Activated CD4-positive, alpha-beta T cell treated with anti-CD3 and anti-CD28 coated beads, Interleukin-2, Interleukin-6, amounts not matched to agents 100 ng/mL and 50 ng/mL, durations not matched to agents 16 hours and 8 hours (primary cell): ENCODE results near the gene LIFR.
"Not testable (repeated sequence)": the region's sequence is repeated elsewhere in the genome, so short reads cannot be mapped to it uniquely, and the experiment has no call there.

ENCODE experiments used
- DNase-seq: peaks from one replicate; pipeline ENCODE4 v3.0.0-alpha.2; 2020

The LIFR gene

DNA sequence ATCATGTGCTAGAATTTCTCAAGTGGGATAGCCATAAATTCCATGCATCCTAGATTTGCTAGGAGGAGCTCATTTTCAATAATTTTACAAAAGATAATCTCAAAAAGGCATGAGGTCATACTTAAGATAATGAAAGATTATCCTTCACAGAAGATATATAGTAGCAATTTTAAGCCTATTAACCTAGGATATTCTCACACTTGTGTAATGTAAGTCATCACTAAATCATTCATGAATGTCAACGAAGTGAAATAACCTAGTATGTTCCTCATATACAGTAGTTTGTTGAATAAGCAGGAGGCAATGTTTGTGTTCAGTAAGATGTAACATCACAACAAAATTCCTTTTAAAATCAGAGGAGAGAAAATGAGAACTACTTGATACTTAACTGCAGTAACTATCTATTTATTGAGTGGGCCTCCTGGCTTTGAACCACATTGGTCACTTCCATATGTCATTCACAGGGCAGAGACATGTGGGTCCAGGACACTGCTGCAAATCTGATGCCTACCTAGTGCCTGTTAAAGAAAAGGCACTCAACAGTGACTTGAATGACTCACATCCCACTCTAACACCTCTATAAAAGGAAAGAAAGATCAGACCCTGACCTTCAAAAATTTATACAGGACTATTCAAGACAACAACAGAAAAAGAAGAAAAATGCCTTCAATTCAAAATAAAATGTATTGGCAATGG is 8.2 kb downstream of the LIFR start:
- no peak for DNase-seq

DNA sequence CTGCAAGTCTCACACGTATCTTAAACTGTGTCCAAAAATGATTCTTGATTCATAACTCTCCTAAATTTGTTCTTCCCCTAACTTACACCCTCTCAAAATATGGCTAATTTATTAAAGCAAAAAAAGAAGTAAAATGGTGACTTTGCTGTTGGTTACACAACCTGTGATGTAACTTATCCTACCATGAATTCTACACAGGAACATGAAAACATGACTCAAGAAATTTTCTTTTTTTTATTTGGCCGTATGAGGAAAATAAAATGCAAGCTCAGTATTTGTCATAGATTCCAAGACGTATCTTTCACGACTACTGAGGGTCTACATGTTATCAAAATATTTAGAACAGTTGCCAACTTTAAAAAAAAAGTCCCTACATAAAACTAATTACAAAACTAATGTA is 9.2 kb downstream of the LIFR start:
- no peak for DNase-seq

DNA sequence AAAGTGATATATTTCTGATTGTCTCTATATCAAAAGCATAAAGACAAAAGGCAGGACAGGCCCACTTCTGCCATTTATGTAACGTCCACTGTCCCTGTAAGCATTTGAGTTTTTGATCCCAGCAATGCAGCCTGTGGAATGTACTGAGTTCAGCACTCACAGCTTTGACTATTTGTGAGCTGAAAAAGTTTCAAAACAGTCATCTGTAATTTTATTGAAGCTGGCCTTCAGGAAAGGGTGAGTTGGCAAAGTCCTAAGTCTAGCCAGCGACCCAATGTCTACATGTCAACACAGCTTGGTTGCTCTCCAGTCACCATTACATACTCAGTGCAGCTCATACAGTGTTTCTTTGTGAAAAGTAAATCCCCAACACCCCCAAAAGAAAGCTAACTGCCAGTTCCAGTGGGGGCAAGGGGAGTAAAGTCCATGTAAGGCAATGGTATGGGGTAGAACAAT is 9.7 kb downstream of the LIFR start:
- DNase-seq: no peak

DNA sequence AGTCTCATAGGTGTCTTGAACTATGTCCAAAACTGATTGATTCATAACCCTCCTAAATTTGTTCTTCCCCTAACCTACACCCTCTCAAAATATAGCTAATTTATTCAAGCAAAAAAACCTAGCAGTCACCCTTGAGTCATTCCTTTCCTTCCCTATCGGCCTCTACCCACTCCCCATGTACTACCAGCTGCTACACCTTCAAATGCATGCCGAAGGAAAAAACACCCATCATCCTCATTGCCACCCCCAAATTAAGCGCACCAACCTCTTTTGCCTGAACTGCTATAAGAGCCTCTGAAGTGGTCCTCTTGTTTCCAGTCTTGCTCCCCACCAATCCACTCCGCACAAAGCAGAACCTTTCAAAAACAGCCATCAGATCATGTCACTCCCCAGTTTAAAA is 12.6 kb downstream of the LIFR start:
- no peak for DNase-seq

DNA sequence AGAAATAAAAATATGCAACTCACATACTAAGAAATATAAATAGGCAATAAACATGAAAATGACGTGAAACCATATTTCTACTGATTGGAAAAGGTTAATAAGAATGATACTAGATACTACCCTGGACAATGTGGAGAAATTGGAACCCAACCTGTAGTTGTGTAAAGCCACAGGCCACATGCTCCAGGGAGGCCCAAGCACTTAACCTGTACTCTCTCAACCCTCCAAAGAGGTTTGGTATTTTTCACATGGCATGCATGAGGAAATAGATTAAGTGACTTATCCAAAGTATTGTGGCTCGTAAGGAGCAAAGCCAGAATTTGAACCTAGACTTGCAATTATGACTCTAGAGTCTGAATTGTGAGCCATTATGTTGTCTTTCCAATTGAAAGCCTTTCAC is 13.4 kb downstream of the LIFR start:
- no peak for DNase-seq

- no peak for DNase-seq
These were observed 15.2 kb downstream of the LIFR start for GRCh38 chr5:38541174-38541725.

- DNase-seq: no peak
These were observed 16.1 kb downstream of the LIFR start for GRCh38 chr5:38540314-38540713.

- DNase-seq: no peak
These were observed 18.3 kb downstream of the LIFR start for GRCh38 chr5:38538161-38538560.

GRCh38 chr5:38537505-38537904 is 18.9 kb downstream of the LIFR start:
- DNase-seq: no peak

DNA sequence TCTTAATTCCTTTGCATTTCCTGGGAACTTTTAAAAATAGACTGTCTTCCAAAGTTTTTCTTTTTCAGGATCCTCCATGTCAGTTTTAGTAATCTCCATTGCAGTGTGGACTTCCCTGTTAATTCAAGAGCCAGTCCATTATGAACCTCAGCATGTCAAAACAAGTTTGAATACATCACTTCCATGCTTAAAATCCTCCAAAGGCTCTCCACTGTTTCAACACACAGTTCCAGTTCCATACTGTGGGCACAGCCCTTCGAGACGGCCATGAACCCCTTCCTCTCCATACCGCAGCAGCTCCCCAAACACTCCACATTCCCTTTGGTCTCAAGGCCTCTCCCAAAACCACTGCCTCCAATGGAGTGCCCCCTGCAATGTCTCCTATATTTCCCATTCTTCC is 19.5 kb downstream of the LIFR start:
- DNase-seq: no peak

DNA sequence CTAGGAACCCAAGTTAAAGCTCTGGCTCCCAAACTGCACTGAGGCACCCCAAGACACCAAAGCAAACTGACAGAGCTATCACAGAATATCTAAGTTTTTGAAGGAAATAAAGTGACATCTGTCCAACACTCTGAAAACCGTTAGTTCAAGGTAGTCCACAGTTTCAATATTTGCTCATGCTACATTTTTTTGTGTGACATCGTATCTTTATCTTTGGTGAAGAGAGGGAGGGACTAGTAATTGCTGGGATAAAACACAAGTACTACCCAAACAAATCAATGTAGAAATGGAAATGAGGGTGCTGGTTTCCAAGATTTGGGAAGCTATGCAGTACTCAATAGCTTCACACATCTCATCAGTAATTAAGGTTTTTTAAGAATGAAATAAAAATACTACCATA is 20.6 kb downstream of the LIFR start:
- no peak for DNase-seq

DNA sequence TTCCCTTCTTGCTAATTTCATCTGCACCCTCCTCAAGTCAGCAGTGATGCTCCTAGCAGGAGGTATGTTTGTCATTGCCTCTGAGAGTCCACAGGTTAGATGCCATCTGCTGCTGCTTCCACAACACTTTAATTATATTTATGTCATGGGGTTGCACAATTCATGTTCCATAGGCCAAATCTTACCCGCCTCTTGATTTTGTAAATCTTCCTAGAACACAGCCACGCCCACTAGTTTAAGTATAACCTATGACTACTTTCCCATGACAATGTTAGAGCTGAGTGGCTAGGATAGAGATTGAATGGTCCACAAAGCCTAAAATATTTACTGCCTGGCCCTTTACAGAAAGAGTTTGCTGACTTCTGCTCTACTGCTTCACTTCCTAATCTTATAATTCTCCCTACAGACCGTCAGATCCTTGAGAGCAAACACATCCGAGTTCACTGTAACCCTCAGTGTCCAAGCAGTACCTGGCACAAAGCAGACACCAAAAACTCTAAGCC is 21.1 kb downstream of the LIFR start:
- DNase-seq: no peak

GRCh38 chr5:38534156-38534453 is 22.3 kb downstream of the LIFR start:
- DNase-seq: no peak

DNA sequence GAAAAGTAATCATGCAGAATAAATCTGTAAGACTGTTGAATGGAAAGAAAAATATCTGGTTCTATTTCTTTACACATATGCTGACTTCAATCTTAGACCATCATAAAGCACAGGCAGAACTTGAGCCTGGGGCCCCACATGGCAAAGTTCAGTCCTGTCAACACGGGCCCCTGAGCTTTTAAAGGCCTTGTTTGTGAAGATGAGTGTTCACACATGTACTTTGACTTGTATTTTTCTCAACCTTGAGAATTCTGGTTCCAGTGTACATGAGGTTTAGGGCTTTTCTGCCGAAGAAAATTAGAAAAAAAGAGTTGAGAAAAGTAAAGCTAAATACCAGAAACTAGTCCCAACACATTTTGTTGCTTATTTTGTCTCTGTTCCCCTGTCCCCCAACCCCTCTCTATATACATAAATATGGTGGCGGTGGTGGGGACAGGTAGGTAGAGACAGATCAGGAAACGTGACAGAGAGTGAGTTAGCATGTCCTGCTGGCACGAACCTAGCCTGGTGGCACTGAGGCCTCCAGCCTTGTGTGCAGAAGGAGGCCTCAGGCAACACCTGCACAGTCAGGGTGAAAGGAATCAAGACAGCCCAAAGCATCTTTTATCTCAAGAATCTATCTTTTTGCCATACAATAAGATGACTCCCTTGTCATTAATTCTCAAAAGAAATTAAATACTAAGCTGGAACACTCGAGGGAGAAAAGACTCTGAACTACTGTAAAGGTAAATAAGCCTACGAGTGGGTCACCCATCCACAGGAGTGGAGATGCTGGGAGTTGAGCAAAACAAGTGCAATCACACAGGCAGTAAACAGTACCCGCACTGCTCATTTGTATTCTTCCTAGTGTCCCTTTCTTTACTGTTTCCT is 22.9 kb downstream of the LIFR start:
- DNase-seq: no peak

DNA sequence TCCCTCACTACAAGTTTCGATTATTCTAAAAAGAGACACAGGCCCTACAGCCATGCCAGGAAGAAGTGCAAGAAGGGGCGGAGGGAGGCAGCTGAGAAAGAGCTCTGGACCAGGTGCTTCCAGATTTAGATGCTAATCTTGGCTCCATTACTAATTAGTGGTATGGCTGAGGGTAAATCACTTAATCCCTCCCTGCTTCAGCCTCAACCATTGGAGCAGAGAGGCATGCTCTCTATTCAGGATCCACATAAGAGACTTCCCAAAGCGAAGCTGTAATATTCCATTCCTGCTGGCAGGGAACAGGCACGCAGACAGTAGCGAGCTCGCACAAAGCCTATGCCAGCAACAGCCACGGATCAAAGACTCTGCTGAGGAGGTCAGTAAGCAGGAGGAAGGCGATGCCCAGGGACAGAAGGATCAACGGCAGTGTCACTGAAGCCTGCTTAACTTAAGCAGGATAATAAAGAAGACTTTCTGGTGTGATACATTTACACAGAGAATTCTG is 24.2 kb downstream of the LIFR start:
- DNase-seq: no peak

DNA sequence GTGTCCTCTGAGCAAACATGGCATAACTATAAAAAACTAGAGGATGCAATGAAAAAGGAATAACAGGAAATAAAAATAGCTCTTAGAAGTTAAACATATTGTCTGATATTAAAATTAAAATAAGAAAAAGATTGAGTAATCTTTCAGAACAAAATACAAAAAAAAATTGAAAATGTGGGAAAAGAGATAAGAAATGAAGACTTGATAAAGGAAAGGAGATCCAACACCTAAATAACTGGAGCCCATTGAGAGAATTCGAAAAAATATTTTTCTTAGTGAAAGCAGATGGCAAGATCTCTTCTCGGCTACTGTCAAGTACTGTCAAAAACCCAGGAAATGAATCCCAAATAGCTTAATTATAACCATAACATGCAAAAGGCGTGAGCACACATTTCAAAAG is 24.9 kb downstream of the LIFR start:
- DNase-seq: no peak

DNA sequence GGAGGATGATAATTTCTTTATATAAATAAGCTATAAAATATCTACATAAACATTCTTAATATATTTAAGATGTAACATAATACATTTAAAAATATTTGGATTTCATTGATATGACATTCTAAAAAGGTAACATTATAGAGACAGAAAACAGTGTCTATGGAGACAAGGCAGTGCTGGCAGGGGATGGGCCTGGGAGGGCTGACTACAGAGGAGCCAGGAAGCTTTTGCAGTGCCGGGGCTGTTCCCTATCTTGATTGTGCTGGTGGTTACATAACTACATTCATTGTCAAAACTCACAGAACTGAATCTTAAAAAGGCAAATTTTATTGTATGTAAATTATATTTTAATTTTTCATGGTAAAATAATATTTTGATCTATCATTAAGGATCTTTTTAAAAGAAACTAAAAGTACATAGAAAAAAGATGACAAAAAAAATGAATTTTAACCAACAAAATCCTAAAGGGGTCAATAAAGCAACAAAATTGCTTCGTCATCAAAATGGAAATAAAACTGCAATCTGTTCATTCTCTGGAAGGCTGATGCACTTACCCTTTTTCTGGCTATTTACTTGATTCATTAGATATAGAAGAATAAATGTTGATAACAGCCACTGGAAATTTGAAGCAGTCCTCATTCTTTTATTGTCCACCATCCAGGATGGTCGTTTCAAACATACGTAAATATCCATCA is 26.3 kb downstream of the LIFR start:
- no peak for DNase-seq

DNA sequence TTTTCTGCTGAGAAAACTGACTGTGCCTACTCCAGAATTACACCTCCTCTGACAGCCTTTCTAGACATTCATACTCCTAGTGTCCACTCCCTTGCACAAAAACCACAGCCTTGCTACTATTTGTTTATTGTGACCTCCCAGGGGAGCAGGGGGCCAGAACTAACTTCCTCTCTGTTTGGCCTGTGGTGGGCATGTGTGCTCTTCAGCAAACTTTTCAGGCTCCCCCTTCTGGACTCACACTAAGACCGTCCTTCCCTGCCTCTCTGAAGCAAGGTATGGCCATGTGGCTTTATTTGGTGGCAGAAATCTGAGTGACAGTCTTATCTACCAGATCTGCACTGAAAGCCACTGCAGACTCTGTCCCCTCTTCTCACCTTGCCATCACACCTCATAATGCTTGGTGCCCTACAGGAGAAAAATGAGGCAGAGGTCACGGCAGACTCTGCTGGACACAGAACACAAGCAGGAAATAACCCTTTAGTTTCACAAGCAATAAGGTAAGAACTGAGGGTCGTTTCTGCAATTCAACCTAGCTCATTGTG is 28.2 kb downstream of the LIFR start:
- DNase-seq: no peak

DNA sequence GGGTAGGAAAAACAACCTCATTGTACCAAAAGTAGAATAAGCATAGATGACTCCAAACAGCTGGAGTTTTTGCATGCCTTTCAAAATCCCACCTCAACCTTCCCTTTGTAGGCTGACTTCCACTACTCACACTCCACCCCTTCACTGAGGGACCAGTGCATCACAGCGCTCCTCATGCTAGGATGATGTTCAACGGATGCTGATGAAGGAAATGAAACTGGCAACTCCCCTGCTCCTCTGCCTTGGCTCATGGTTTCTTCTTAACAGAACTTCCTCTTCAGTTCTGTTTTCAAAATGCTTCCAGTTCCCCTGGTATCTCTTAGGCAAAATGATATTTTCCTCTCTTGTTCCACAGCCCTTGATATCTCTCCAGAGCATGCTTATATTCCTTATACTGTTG is 29.0 kb downstream of the LIFR start:
- no peak for DNase-seq

GRCh38 chr5:38524022-38524421 is 32.4 kb downstream of the LIFR start:
- no peak for DNase-seq

- DNase-seq: no peak
These were observed 37.0 kb downstream of the LIFR start for GRCh38 chr5:38519476-38519875.

GRCh38 chr5:38518341-38518740 is 38.1 kb downstream of the LIFR start:
- no peak for DNase-seq

DNA sequence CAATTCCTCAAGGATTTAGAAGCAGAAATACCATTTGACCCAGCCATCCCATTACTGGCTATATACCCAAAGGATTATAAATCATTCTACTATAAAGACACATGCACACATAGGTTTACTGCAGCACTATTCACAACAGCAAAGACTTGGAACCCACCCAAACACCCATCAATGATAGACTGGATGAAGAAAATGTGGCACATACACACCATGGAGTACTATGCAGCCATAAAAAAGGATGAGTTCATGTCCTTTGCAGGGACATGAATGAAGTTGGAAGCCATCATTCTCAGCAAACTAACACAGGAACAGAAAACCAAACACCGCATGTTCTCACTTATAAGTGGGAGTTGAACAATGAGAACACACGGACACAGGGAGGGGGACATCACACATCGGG is 39.8 kb downstream of the LIFR start:
- not testable (repeated sequence) for DNase-seq
